Esophagus muscularis mucosa (tissue), 4 donors: ENCODE data around the gene DNAH17. TPM values are rescaled to one million over a fixed set of nuclear protein-coding genes. Genes with fewer than 3 reads are reported as not detected.

Experiments
- DNase-seq: peaks from one replicate; pipeline ENCODE4 v3.0.0-alpha.2; 2017; ENCODE audit errors: extremely low spot score
- H3K27ac ChIP-seq, 4 donors: fragments of 200-600 bp; sonication (generic); replicated peaks in 1 of 4; 1 replicate in 3 of 4; 2 replicates in 1 of 4; pipeline ENCODE4 v1.5.1; 2016 to 2019; ENCODE audit warnings: mild to moderate bottlenecking in 1 of 4
- H3K27me3 ChIP-seq, 4 donors: fragments of 200-600 bp; sonication (generic); one replicate each; pipeline versions ENCODE4 v1.5.1 to v1.6.0; 2016 to 2019
- H3K36me3 ChIP-seq, 4 donors: fragments of 200-600 bp; sonication (generic); one replicate each; pipeline ENCODE4 v1.5.1; 2016 to 2019
- H3K4me1 ChIP-seq, 4 donors: fragments of 200-600 bp; sonication (generic); one replicate each; pipeline ENCODE4 v1.5.1; 2016 to 2019
- H3K4me3 ChIP-seq, 4 donors: fragments of 200-600 bp; sonication (generic); 1 replicate in 2 of 4; 2 replicates in 2 of 4; pipeline ENCODE4 v1.5.1; 2016 to 2019; ENCODE audit warnings: mild to moderate bottlenecking in 4 of 4, moderate library complexity in 1 of 4
- H3K9me3 ChIP-seq, 4 donors: fragments of 200-600 bp; sonication (generic); 1 replicate in 3 of 4; 2 replicates in 1 of 4; pipeline ENCODE4 v1.5.1; 2016 to 2019
- EP300 ChIP-seq: sonication (generic); formaldehyde crosslinking; IDR thresholded peaks from one replicate; pipeline ENCODE4 v1.6.1; 2017; ENCODE audit warnings: antibody characterized with exemption
- POLR2A ChIP-seq: fragments of 450-650 bp; IDR thresholded peaks from one replicate; pipeline ENCODE4 v1.6.1; 2017; ENCODE audit warnings: antibody characterized with exemption, moderate library complexity, mild to moderate bottlenecking, low read depth
- POLR2AphosphoS5 ChIP-seq, 2 donors: sonication (generic); formaldehyde crosslinking; IDR thresholded peaks; one replicate each; pipeline ENCODE4 v1.6.1; 2017; ENCODE audit warnings: antibody characterized with exemption in 2 of 2
- WGBS: methylation state at CpG from one replicate; pipeline ENCODE4 v1.1.5; 2018; 5-methylcytosine and 5-hydroxymethylcytosine counted together
- intact Hi-C: fragments of 100-400 bp; cut with DNase I; formaldehyde crosslinking; loops from one replicate; pipeline ENCODE4 v1.15.1; 2023
- total RNA-seq, 4 donors: library from RNA; depleted of rRNA; stranded (reverse); fragments of >200 nt; gene quantifications; one replicate each; pipeline versions ENCODE4 v1.1.0 to v1.2.1, GENCODE V29; 2016
- TF ChIP-seq, protein P1 (sequence below), 3 experiments: fragments of 200-600 bp in 2 of 3; fragments of 450-650 bp in 1 of 3; sonication (generic) in 2 of 3; IDR thresholded peaks; one replicate each; pipeline ENCODE4 v1.5.1; 2017 to 2019; ENCODE audit warnings: antibody characterized with exemption in 3 of 3, mild to moderate bottlenecking in 2 of 3, moderate library complexity in 1 of 3

Gene DNAH17
- total RNA-seq, 4 donors from 2014 or later, result not detected

DNA sequence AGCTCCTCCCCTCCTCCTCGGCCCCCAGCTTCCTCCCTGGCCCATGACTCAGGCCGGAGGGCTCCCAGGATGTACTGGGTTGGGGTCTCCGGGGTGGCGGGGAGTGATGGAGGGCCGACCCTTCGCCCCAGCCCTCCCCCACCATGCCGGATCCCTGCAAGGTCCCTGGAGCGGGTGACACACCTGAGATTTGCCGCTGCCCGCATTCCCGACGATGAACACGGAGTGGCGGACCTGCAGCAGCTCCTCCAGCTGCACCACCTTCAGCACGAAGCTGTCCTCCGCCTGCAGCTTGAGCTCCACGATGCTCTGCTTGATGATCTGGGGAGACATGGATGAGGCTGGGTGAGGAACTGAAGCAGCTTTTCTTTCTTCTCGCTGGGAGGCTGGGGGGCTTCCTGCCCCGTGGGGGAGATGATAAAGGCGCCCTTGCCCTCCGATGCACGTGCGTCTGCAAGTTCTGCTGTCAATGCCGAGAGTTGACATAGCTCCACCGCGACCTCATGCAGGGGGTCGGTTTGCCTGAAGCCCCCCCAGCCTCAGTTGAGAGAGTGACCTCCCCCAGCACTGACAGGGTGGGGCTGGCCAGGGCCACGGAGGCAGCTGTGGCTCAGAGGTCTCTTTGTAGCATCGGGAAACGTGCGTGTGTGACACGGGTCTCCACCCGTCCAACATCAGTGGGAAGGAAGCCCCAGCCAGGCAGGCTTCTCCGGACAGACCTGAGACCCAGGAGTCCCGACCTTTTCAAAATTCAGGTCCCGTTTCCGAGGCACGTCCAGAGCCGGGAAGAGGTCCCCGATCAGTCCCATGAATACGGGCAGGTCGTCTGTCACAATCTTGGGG lies 83.1 kb downstream of the DNAH17 start:
- no peak for DNase-seq
- H3K27ac ChIP-seq, result no peak overlapping the region
- TF ChIP-seq POLR2A, result no peak
- TF ChIP-seq, protein P1, sequence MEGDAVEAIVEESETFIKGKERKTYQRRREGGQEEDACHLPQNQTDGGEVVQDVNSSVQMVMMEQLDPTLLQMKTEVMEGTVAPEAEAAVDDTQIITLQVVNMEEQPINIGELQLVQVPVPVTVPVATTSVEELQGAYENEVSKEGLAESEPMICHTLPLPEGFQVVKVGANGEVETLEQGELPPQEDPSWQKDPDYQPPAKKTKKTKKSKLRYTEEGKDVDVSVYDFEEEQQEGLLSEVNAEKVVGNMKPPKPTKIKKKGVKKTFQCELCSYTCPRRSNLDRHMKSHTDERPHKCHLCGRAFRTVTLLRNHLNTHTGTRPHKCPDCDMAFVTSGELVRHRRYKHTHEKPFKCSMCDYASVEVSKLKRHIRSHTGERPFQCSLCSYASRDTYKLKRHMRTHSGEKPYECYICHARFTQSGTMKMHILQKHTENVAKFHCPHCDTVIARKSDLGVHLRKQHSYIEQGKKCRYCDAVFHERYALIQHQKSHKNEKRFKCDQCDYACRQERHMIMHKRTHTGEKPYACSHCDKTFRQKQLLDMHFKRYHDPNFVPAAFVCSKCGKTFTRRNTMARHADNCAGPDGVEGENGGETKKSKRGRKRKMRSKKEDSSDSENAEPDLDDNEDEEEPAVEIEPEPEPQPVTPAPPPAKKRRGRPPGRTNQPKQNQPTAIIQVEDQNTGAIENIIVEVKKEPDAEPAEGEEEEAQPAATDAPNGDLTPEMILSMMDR (IDR thresholded peaks at IDR 0.05), result no peak
- TF ChIP-seq POLR2AphosphoS5 (IDR thresholded peaks at IDR 0.05), result no peak
- TF ChIP-seq EP300, result no peak
- H3K27me3 ChIP-seq, result peaks cover 0 to 17% (median 0%) of the 10 kb centered on the region in 4 donors
- WGBS, result 83% methylated on average over 15 of the region's 42 CpGs
- no peak overlapping the region for H3K4me3 ChIP-seq
- peaks cover 0 to 8% (median 0%) of the 10 kb centered on the region in 4 donors for H3K4me1 ChIP-seq
- H3K36me3 ChIP-seq, result no peaks in the 10 kb centered on the region
- intact Hi-C loops, result no loop called here
- H3K9me3 ChIP-seq, result no peaks in the 10 kb centered on the region

DNA sequence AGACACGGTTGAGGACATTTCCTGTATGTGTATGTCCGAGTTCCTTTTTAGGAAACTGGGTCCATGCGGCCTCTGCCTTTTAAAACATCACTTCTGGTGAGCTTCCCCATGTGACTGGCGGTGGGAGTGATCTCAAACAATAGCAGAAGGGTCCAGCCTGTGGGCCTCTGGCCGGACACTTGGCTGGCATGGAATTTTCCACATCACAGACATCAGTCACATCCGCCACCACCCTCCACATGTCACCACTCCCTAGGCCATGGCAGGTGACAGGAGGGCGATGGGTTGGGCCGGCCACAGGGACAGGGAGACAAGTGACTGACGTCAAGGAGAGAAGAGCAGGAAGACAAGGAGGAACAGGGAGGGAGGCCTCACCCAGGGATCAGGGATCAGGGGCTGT lies 83.7 kb downstream of the DNAH17 start:
- intact Hi-C loops, result no loop called here

DNA sequence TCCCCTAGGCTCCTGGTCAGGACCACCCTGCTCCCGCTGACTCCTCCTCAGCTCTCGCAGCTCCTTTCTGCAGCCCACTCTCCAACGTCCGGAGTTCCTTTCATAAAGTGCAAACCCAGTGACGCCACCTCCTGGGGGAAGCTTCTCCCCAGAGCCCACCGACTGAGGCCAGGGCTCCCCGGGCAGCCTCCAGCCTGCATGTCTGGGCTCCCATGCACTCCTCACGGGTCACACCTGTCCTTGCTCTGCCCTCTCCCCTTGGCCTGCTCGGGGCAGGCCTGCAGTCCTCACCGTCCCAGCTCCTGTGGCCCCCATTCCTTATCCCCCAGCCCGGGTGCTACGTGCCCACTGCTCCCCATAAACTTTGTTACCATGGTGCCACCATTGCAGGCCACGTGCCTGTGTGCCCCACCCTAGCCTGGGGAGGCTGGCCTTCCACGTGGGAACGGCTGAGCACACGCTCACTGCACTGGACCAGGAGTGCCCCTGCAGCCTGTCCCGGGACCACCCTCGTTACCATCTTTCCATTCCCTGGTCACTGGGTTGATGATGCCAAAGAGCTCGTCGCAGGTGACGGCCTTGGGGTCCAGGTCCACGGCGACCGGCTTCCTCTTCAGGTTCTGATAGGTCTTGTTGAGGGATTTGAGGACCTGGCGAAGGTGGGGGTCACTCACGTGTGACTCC lies 84.9 kb downstream of the DNAH17 start:
- WGBS, result 93% methylated on average over 24 of the region's 26 CpGs
- no peaks in the 10 kb centered on the region for H3K9me3 ChIP-seq
- H3K4me3 ChIP-seq, result no peak overlapping the region
- no peaks in the 10 kb centered on the region for H3K36me3 ChIP-seq
- H3K27ac ChIP-seq, result no peak overlapping the region
- peaks cover 0 to 4% (median 0%) of the 10 kb centered on the region in 4 donors for H3K4me1 ChIP-seq
- intact Hi-C loops, result no loop called here
- TF ChIP-seq POLR2AphosphoS5 (IDR thresholded peaks at IDR 0.05) (no peak), EP300 (no peak), POLR2A (no peak)
- TF ChIP-seq, protein P1 (IDR thresholded peaks at IDR 0.05), result no peak
- no peak for DNase-seq
- H3K27me3 ChIP-seq, result peaks cover 0 to 17% (median 0%) of the 10 kb centered on the region in 4 donors

More for the DNA sequence above, 83.7 kb downstream of the DNAH17 start:
- no peak overlapping the region for H3K27ac ChIP-seq
- TF ChIP-seq POLR2AphosphoS5 (IDR thresholded peaks at IDR 0.05), result no peak
- TF ChIP-seq POLR2A, result no peak
- TF ChIP-seq, protein P1 (IDR thresholded peaks at IDR 0.05), result no peak
- TF ChIP-seq EP300, result no peak
- H3K36me3 ChIP-seq, result no peaks in the 10 kb centered on the region
- H3K9me3 ChIP-seq, result no peaks in the 10 kb centered on the region
- H3K4me1 ChIP-seq, result peaks cover 0 to 7% (median 0%) of the 10 kb centered on the region in 4 donors
- DNase-seq, result no peak
- no peak overlapping the region for H3K4me3 ChIP-seq
- H3K27me3 ChIP-seq, result peaks cover 0 to 17% (median 0%) of the 10 kb centered on the region in 4 donors
- WGBS, result 69% methylated on average over 8 of the region's 9 CpGs

DNA sequence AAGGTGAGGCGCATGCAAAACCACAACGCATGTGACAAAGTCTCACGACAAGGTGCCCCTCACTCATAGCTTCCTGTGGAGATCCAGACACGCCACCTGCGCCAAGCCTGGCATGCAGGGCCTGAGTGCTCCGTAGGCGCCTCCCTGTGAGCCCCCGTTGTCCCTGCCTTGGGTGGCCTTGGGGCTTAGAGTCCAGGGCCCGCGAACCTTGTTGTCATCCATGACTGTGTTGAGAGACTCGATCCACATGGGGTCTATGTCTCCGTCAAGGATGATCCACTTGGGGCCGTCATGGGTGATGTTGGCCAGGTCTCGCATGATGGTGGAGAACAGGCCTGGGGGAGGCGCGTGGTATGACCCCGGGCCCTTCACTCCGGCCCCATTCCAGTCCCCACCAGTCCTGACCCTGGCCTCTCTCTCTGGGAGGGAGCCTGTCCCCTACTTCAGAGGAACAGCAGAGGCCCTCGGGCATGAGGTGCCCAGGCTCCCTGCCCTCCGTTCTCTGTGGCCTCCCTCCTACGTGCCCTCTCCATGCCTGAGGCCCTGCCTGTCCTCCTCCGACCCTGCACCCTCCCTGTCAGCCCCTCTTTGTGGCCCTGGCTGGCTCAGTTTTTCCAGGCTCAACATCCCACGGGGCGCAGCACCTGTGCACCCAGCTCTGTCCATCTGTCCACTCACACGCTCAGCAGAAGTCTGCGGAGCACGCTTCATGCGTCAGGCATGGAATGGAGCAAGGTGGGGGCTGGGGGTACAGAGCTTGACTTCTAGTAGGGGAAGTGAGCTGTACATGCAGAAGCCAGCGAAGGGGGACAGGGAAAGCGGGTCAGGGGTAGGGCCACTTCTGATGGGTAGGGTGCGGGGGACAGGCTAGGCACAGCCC lies 85.7 kb downstream of the DNAH17 start:
- Histone ChIP-seq H3K4me1 (peaks cover 0 to 4% (median 0%) of the 10 kb centered on the region in 4 donors), H3K36me3 (no peaks in the 10 kb centered on the region), H3K9me3 (no peaks in the 10 kb centered on the region), H3K4me3 (no peak overlapping the region), H3K27me3 (peaks cover 0 to 17% (median 0%) of the 10 kb centered on the region in 4 donors), H3K27ac (no peak overlapping the region)
- 97% methylated on average over 30 of the region's 31 CpGs for WGBS
- TF ChIP-seq POLR2A (no peak), POLR2AphosphoS5 (IDR thresholded peaks at IDR 0.05) (no peak), EP300 (no peak)
- TF ChIP-seq, protein P1 (IDR thresholded peaks at IDR 0.05), result no peak
- intact Hi-C loops, result no loop called here
- no peak for DNase-seq
